Keratinocyte (primary cell): ENCODE data around the gene SLC1A2. TPM values are rescaled to one million over a fixed set of nuclear protein-coding genes. Genes with fewer than 3 reads are reported as not detected.

Source experiments
- DNase-seq: peaks from one replicate; pipeline ENCODE4 v3.0.0-alpha.2; 2011; ENCODE audit warnings: low read depth, missing footprints, low spot score
- FAIRE-seq: peaks from 2 replicates; lab custom pipeline; 2011; peaks lifted over from hg19 to GRCh38; lab: Jason Lieb, UNC
- H2AFZ ChIP-seq: 2 replicates; pipeline ENCODE4 v1.6.0; 2012; ENCODE audit warnings: low read length, control low read depth, inconsistent platforms; ENCODE audit not compliant: control insufficient read depth
- H3K27ac ChIP-seq: 2 replicates; pipeline ENCODE4 v1.5.1; 2011; ENCODE audit warnings: low read length; ENCODE audit not compliant: control insufficient read depth, insufficient read depth
- H3K27me3 ChIP-seq: 3 replicates; pipeline ENCODE4 v1.6.0; 2011; ENCODE audit warnings: low read length; ENCODE audit not compliant: control insufficient read depth, insufficient read depth; ENCODE audit errors: extremely low read depth
- H3K36me3 ChIP-seq, 2 experiments: 2 replicates in 1 of 2; 3 replicates in 1 of 2; pipeline ENCODE4 v1.5.1; 2011; ENCODE audit warnings: low read length in 2 of 2, mild to moderate bottlenecking in 1 of 2; ENCODE audit not compliant: control insufficient read depth in 2 of 2, insufficient read depth in 2 of 2; ENCODE audit errors: extremely low read depth in 1 of 2
- H3K4me1 ChIP-seq: 3 replicates; pipeline ENCODE4 v1.5.1; 2011; ENCODE audit warnings: low read length; ENCODE audit not compliant: control insufficient read depth, insufficient read depth; ENCODE audit errors: extremely low read depth
- H3K4me2 ChIP-seq: 3 replicates; pipeline ENCODE4 v1.6.0; 2011; ENCODE audit warnings: low read depth, low read length; ENCODE audit not compliant: control insufficient read depth, insufficient read depth; ENCODE audit errors: extremely low read depth
- H3K4me3 ChIP-seq, 3 experiments: fragments of 200-600 bp in 1 of 3; sonication (generic) in 1 of 3; 2 replicates in 2 of 3; 3 replicates in 1 of 3; pipeline ENCODE4 v1.5.1; 2011 to 2016; ENCODE audit warnings: low read length in 3 of 3, mild to moderate bottlenecking in 3 of 3, control low read depth in 2 of 3, inconsistent platforms in 1 of 3, low read depth in 1 of 3, mixed read lengths in 1 of 3, mixed run types in 1 of 3, moderate library complexity in 1 of 3; ENCODE audit not compliant: control insufficient read depth in 2 of 3, insufficient read depth in 2 of 3; ENCODE audit errors: extremely low read depth in 1 of 3
- H3K79me2 ChIP-seq: 2 replicates; pipeline ENCODE4 v1.6.0; 2012; ENCODE audit warnings: low read length; ENCODE audit not compliant: control insufficient read depth, insufficient read depth
- H3K9ac ChIP-seq: 3 replicates; pipeline ENCODE4 v1.6.0; 2011; ENCODE audit warnings: low read length; ENCODE audit not compliant: control insufficient read depth, insufficient read depth; ENCODE audit errors: extremely low read depth
- H3K9me1 ChIP-seq: 3 replicates; pipeline ENCODE4 v1.6.0; 2011; ENCODE audit warnings: low read length; ENCODE audit not compliant: control insufficient read depth, insufficient read depth; ENCODE audit errors: extremely low read depth
- H3K9me3 ChIP-seq: 2 replicates; pipeline ENCODE4 v1.5.1; 2012; ENCODE audit warnings: low read depth, low read length; ENCODE audit not compliant: control insufficient read depth
- H4K20me1 ChIP-seq: 3 replicates; pipeline ENCODE4 v1.6.0; 2011; ENCODE audit warnings: low read length; ENCODE audit not compliant: control insufficient read depth, insufficient read depth; ENCODE audit errors: extremely low read depth
- CTCF ChIP-seq, 3 experiments: IDR thresholded peaks in 1 of 3; conservative IDR thresholded peaks in 1 of 3; optimal IDR thresholded peaks in 1 of 3; 2 replicates in 2 of 3; 3 replicates in 1 of 3; pipeline versions ENCODE3 to v1.5.1; 2011; ENCODE audit warnings: low read length in 3 of 3, mild to moderate bottlenecking in 3 of 3, moderate library complexity in 2 of 3, control low read depth in 1 of 3, inconsistent platforms in 1 of 3; ENCODE audit not compliant: insufficient read depth in 2 of 3; ENCODE audit errors: extremely low read depth in 1 of 3
- EZH2 ChIP-seq: IDR thresholded peaks from one replicate; pipeline ENCODE4 v1.6.1; 2012; ENCODE audit warnings: inconsistent platforms, mild to moderate bottlenecking, low read length, moderate library complexity
- dilution Hi-C: fragments of 300-500 bp; cut with MboI; formaldehyde crosslinking; loops from one replicate; pipeline ENCODE4 v1.7.0; 2020; ENCODE audit warnings: low sequenced_read_pairs; ENCODE audit not compliant: extremely low pct_ligation_motif_present
- polyA plus RNA-seq, 5 experiments: library from polyadenylated mRNA; depleted of rRNA in 3 of 5; stranded (reverse) in 3 of 5; stranded (forward) in 1 of 5; unstranded in 1 of 5; fragments of >200 nt; gene quantifications; 1 replicate in 1 of 5; 2 replicates in 3 of 5; 3 replicates in 1 of 5; pipeline versions ENCODE4 v1.2.1 to v1.2.3, GENCODE V29; 2011 to 2012; ENCODE audit warnings: missing spikeins in 2 of 5, low read depth in 1 of 5, low replicate concordance in 1 of 5

Gene SLC1A2
- polyA plus RNA-seq, 1 donor (not counting 4 experiments of a cell fraction or from before 2014, with no cell fraction given), result under 0.01 TPM

- Histone ChIP-seq H3K4me1 (no peaks in the 10 kb centered on the region), H3K4me3 (no peak overlapping the region), H3K9me3 (no peaks in the 10 kb centered on the region), H3K79me2 (no peaks in the 10 kb centered on the region), H3K9me1 (no peaks in the 10 kb centered on the region), H2AFZ (no peak overlapping the region), H3K36me3 (no peaks in the 10 kb centered on the region), H3K27me3 (no peaks in the 10 kb centered on the region), H3K4me2 (no peak overlapping the region), H4K20me1 (no peaks in the 10 kb centered on the region), H3K9ac (no peak overlapping the region), H3K27ac (no peak overlapping the region)
- TF ChIP-seq CTCF (optimal IDR thresholded peaks at IDR 0.05 in 1 of 3, IDR thresholded peaks at IDR 0.05 in 1 of 3, conservative IDR thresholded peaks at IDR 0.05 in 1 of 3; ENCODE audit: extremely low read depth in 1 of 3, insufficient read depth in 2 of 3, low read length in 3 of 3) (no peak), EZH2 (no peak)
- no peak for FAIRE-seq
- no peak for DNase-seq
- dilution Hi-C loops, result no loop called here
Observed at GRCh38 chr11:35375332-35376117, 43.8 kb downstream of the SLC1A2 start.

GRCh38 chr11:35373284-35373933, 45.9 kb downstream of the SLC1A2 start:
- Histone ChIP-seq H2AFZ (no peak overlapping the region), H3K27me3 (no peaks in the 10 kb centered on the region)

More at GRCh38 chr11:35373284-35373933, 45.9 kb downstream of the SLC1A2 start:
- no peaks in the 10 kb centered on the region for H3K36me3 ChIP-seq
- H3K9me1 ChIP-seq, result no peaks in the 10 kb centered on the region
- no peaks in the 10 kb centered on the region for H3K9me3 ChIP-seq
- no peak for FAIRE-seq
- H3K4me3 ChIP-seq, result no peak overlapping the region
- H4K20me1 ChIP-seq, result no peaks in the 10 kb centered on the region
- H3K79me2 ChIP-seq, result no peaks in the 10 kb centered on the region
- H3K9ac ChIP-seq, result no peak overlapping the region
- H3K4me1 ChIP-seq, result no peaks in the 10 kb centered on the region
- no peak for DNase-seq
- dilution Hi-C loops, result no loop called here
- H3K27ac ChIP-seq, result no peak overlapping the region
- no peak for TF ChIP-seq CTCF (optimal IDR thresholded peaks at IDR 0.05 in 1 of 3, IDR thresholded peaks at IDR 0.05 in 1 of 3, conservative IDR thresholded peaks at IDR 0.05 in 1 of 3; ENCODE audit: extremely low read depth in 1 of 3, insufficient read depth in 2 of 3, low read length in 3 of 3)
- no peak for TF ChIP-seq EZH2
- H3K4me2 ChIP-seq, result no peak overlapping the region
